ENCODE measurements around the gene CCL4.

Gene CCL4

GRCh38 chr17:36135465-36135864 lies 31.8 kb downstream of the CCL4 start:
- H3K4me1 Mint-ChIP-seq (ENCODE audit: low read depth) = no peaks in the 10 kb centered on the region
- H3K9me3 Mint-ChIP-seq (ENCODE audit: low read depth) = no peaks in the 10 kb centered on the region
- no peaks in the 10 kb centered on the region for H3K36me3 Mint-ChIP-seq
- peaks cover 4% of the 10 kb centered on the region for H3K27me3 Mint-ChIP-seq
- no peak overlapping the region for H3K4me3 Mint-ChIP-seq
- H3K27ac Mint-ChIP-seq = no peak overlapping the region

- Mint-ChIP-seq H3K9me3 (ENCODE audit: low read depth) (no peaks in the 10 kb centered on the region), H3K36me3 (no peaks in the 10 kb centered on the region), H3K27ac (no peak overlapping the region), H3K4me1 (ENCODE audit: low read depth) (no peaks in the 10 kb centered on the region), H3K27me3 (peaks cover 4% of the 10 kb centered on the region), H3K4me3 (no peak overlapping the region)
These were observed 32.4 kb downstream of the CCL4 start for GRCh38 chr17:36136036-36136435.

GRCh38 chr17:36136439-36136838 lies 32.8 kb downstream of the CCL4 start:
- Mint-ChIP-seq H3K4me3 (no peak overlapping the region), H3K27me3 (peaks cover 4% of the 10 kb centered on the region), H3K9me3 (ENCODE audit: low read depth) (no peaks in the 10 kb centered on the region), H3K4me1 (ENCODE audit: low read depth) (no peaks in the 10 kb centered on the region), H3K27ac (no peak overlapping the region), H3K36me3 (no peaks in the 10 kb centered on the region)

GRCh38 chr17:36142235-36142634 lies 38.6 kb downstream of the CCL4 start:
- H3K4me1 Mint-ChIP-seq (ENCODE audit: low read depth) = no peaks in the 10 kb centered on the region
- no peak overlapping the region for H3K27ac Mint-ChIP-seq
- no peaks in the 10 kb centered on the region for H3K9me3 Mint-ChIP-seq (ENCODE audit: low read depth)
- H3K4me3 Mint-ChIP-seq = no peak overlapping the region
- H3K27me3 Mint-ChIP-seq = peaks cover 1% of the 10 kb centered on the region
- H3K36me3 Mint-ChIP-seq = no peaks in the 10 kb centered on the region

- no peaks in the 10 kb centered on the region for H3K4me1 Mint-ChIP-seq (ENCODE audit: low read depth)
- no peak overlapping the region for H3K27ac Mint-ChIP-seq
- H3K4me3 Mint-ChIP-seq = no peak overlapping the region
- peaks cover 1% of the 10 kb centered on the region for H3K27me3 Mint-ChIP-seq
- H3K9me3 Mint-ChIP-seq (ENCODE audit: low read depth) = no peaks in the 10 kb centered on the region
- no peaks in the 10 kb centered on the region for H3K36me3 Mint-ChIP-seq
These were observed 39.2 kb downstream of the CCL4 start for GRCh38 chr17:36142806-36143205.

GRCh38 chr17:36144014-36144413 lies 40.4 kb downstream of the CCL4 start:
- H3K4me1 Mint-ChIP-seq (ENCODE audit: low read depth) = peaks cover 2% of the 10 kb centered on the region
- H3K36me3 Mint-ChIP-seq = no peaks in the 10 kb centered on the region
- H3K27ac Mint-ChIP-seq = no peak overlapping the region
- H3K4me3 Mint-ChIP-seq = no peak overlapping the region
- H3K27me3 Mint-ChIP-seq = peaks cover 5% of the 10 kb centered on the region
- no peaks in the 10 kb centered on the region for H3K9me3 Mint-ChIP-seq (ENCODE audit: low read depth)

- Mint-ChIP-seq H3K9me3 (ENCODE audit: low read depth) (no peaks in the 10 kb centered on the region), H3K4me1 (ENCODE audit: low read depth) (peaks cover 5% of the 10 kb centered on the region), H3K27me3 (peaks cover 6% of the 10 kb centered on the region), H3K27ac (no peak overlapping the region), H3K36me3 (no peaks in the 10 kb centered on the region), H3K4me3 (no peak overlapping the region)
These were observed 41.5 kb downstream of the CCL4 start for GRCh38 chr17:36144981-36145729.

- H3K9me3 Mint-ChIP-seq (ENCODE audit: low read depth) = no peaks in the 10 kb centered on the region
- H3K4me1 Mint-ChIP-seq (ENCODE audit: low read depth) = peaks cover 5% of the 10 kb centered on the region
- no peak overlapping the region for H3K27ac Mint-ChIP-seq
These were observed 44.0 kb downstream of the CCL4 start for GRCh38 chr17:36147601-36148000.

GRCh38 chr17:36148559-36149295 lies 45.1 kb downstream of the CCL4 start:
- Mint-ChIP-seq H3K36me3 (no peaks in the 10 kb centered on the region), H3K27me3 (peaks cover 6% of the 10 kb centered on the region), H3K4me3 (no peak overlapping the region), H3K9me3 (ENCODE audit: low read depth) (no peaks in the 10 kb centered on the region), H3K27ac (no peak overlapping the region), H3K4me1 (ENCODE audit: low read depth) (peaks cover 5% of the 10 kb centered on the region)

More at GRCh38 chr17:36147601-36148000, 44.0 kb downstream of the CCL4 start:
- no peaks in the 10 kb centered on the region for H3K36me3 Mint-ChIP-seq
- no peak overlapping the region for H3K4me3 Mint-ChIP-seq
- peaks cover 6% of the 10 kb centered on the region for H3K27me3 Mint-ChIP-seq

GRCh38 chr17:36149296-36149820 lies 45.7 kb downstream of the CCL4 start:
- H3K9me3 Mint-ChIP-seq (ENCODE audit: low read depth) = no peaks in the 10 kb centered on the region
- peaks cover 6% of the 10 kb centered on the region for H3K27me3 Mint-ChIP-seq
- peaks cover 5% of the 10 kb centered on the region for H3K4me1 Mint-ChIP-seq (ENCODE audit: low read depth)
- no peak overlapping the region for H3K4me3 Mint-ChIP-seq
- H3K36me3 Mint-ChIP-seq = no peaks in the 10 kb centered on the region
- H3K27ac Mint-ChIP-seq = no peak overlapping the region

GRCh38 chr17:36151891-36152638 lies 48.4 kb downstream of the CCL4 start:
- no peaks in the 10 kb centered on the region for H3K9me3 Mint-ChIP-seq (ENCODE audit: low read depth)
- H3K36me3 Mint-ChIP-seq = no peaks in the 10 kb centered on the region
- no peak overlapping the region for H3K4me3 Mint-ChIP-seq
- no peak overlapping the region for H3K27ac Mint-ChIP-seq
- H3K27me3 Mint-ChIP-seq = peaks cover 6% of the 10 kb centered on the region
- peaks cover 5% of the 10 kb centered on the region for H3K4me1 Mint-ChIP-seq (ENCODE audit: low read depth)

- H3K36me3 Mint-ChIP-seq = no peaks in the 10 kb centered on the region
- no peaks in the 10 kb centered on the region for H3K9me3 Mint-ChIP-seq (ENCODE audit: low read depth)
- H3K27me3 Mint-ChIP-seq = peaks cover 6% of the 10 kb centered on the region
- no peak overlapping the region for H3K4me3 Mint-ChIP-seq
- no peak overlapping the region for H3K27ac Mint-ChIP-seq
- peaks cover 5% of the 10 kb centered on the region for H3K4me1 Mint-ChIP-seq (ENCODE audit: low read depth)
These were observed 49.1 kb downstream of the CCL4 start for GRCh38 chr17:36152639-36153120.

- Mint-ChIP-seq H3K27ac (no peak overlapping the region), H3K4me1 (ENCODE audit: low read depth) (peaks cover 3% of the 10 kb centered on the region), H3K4me3 (no peak overlapping the region), H3K27me3 (peaks cover 2% of the 10 kb centered on the region), H3K9me3 (ENCODE audit: low read depth) (no peaks in the 10 kb centered on the region), H3K36me3 (no peaks in the 10 kb centered on the region)
These were observed 50.4 kb downstream of the CCL4 start for GRCh38 chr17:36153895-36154610.
